Fibroblast of lung (primary cell): ENCODE measurements around the gene PLEKHG4B. TPM values are rescaled to one million over a fixed set of nuclear protein-coding genes. Genes with fewer than 3 reads are reported as not detected.

ENCODE experiments used
- DNase-seq, 2 donors: peaks; one replicate each; pipeline versions ENCODE4 v3.0.0 to v3.0.0-alpha.2; 2010; ENCODE audit warnings: low read depth in 2 of 2
- H2AFZ ChIP-seq: 2 replicates; pipeline ENCODE4 v1.5.1; 2012; ENCODE audit warnings: low read length, control low read depth, inconsistent platforms
- H3K27ac ChIP-seq: 2 replicates; pipeline ENCODE4 v1.5.1; 2011; ENCODE audit warnings: low read length, control low read depth; ENCODE audit not compliant: insufficient read depth
- H3K27me3 ChIP-seq: 2 replicates; pipeline ENCODE4 v1.5.1; 2011; ENCODE audit warnings: mild to moderate bottlenecking, low read length; ENCODE audit not compliant: control insufficient read depth, insufficient read depth
- H3K36me3 ChIP-seq: 2 replicates; pipeline ENCODE4 v1.5.1; 2011; ENCODE audit warnings: low read length; ENCODE audit not compliant: control insufficient read depth, insufficient read depth
- H3K4me1 ChIP-seq: 2 replicates; pipeline ENCODE4 v1.5.1; 2011; ENCODE audit warnings: low read length; ENCODE audit not compliant: control insufficient read depth, insufficient read depth; ENCODE audit errors: extremely low read depth
- H3K4me2 ChIP-seq: 2 replicates; pipeline ENCODE4 v1.5.1; 2011; ENCODE audit warnings: low read length, control low read depth; ENCODE audit not compliant: insufficient read depth; ENCODE audit errors: extremely low read depth
- H3K4me3 ChIP-seq, 4 experiments: fragments of 200-600 bp in 1 of 4; sonication (generic) in 1 of 4; replicated peaks in 1 of 4; 2 replicates each; pipeline ENCODE4 v1.5.1; 2011 to 2016; ENCODE audit warnings: low read length in 4 of 4, low read depth in 3 of 4, mild to moderate bottlenecking in 3 of 4, control low read depth in 2 of 4, inconsistent platforms in 1 of 4, mixed read lengths in 1 of 4; ENCODE audit not compliant: insufficient read depth in 1 of 4; ENCODE audit errors: control extremely low read depth in 1 of 4
- H3K79me2 ChIP-seq: 2 replicates; pipeline ENCODE4 v1.5.1; 2012; ENCODE audit warnings: mild to moderate bottlenecking, low read length, inconsistent platforms; ENCODE audit not compliant: control insufficient read depth, insufficient read depth
- H3K9ac ChIP-seq: 2 replicates; pipeline ENCODE4 v1.5.1; 2011; ENCODE audit warnings: mild to moderate bottlenecking, low read length, control low read depth; ENCODE audit not compliant: insufficient read depth
- H3K9me3 ChIP-seq: 2 replicates; pipeline ENCODE4 v1.5.1; 2012; ENCODE audit warnings: low read depth, low read length; ENCODE audit not compliant: control insufficient read depth, insufficient read depth
- H4K20me1 ChIP-seq: 2 replicates; pipeline ENCODE4 v1.5.1; 2011; ENCODE audit warnings: low read length; ENCODE audit not compliant: control insufficient read depth, insufficient read depth; ENCODE audit errors: extremely low read depth
- CTCF ChIP-seq, 2 donors: IDR thresholded peaks in 1 of 2; conservative IDR thresholded peaks in 1 of 2; 1 replicate in 1 of 2; 2 replicates in 1 of 2; pipeline ENCODE4 v1.5.1; 2011 to 2012; ENCODE audit warnings: low read length in 2 of 2, control low read depth in 1 of 2, inconsistent platforms in 1 of 2, low read depth in 1 of 2, mild to moderate bottlenecking in 1 of 2
- EZH2 ChIP-seq: IDR thresholded peaks from 2 replicates; pipeline ENCODE4 v1.5.1; 2012; ENCODE audit warnings: low read length, control low read depth, mild to moderate bottlenecking; ENCODE audit errors: missing control alignments
- polyA plus RNA-seq, 2 donors: library from polyadenylated mRNA; depleted of rRNA in 1 of 2; stranded (reverse) in 1 of 2; unstranded in 1 of 2; fragments of >200 nt; gene quantifications; 2 replicates each; pipeline ENCODE4 v1.2.1, GENCODE V29; 2011 to 2012; ENCODE audit warnings: missing spikeins in 1 of 2
- total RNA-seq: library from RNA; depleted of rRNA; stranded (reverse); fragments of >200 nt; gene quantifications from 2 replicates; pipeline ENCODE4 v1.2.1, GENCODE V29; 2014

PLEKHG4B gene
- total and polyA plus RNA-seq, 2 donors (not counting 1 experiment from before 2014, with no cell fraction given), result under 0.01 to 0.08 TPM

GRCh38 chr5:166441-167372 is 74.7 kb downstream of the PLEKHG4B start:
- no peak overlapping the region for H3K4me2 ChIP-seq
- H3K4me3 ChIP-seq, result no peak overlapping the region
- no peak overlapping the region for H3K27ac ChIP-seq
- H2AFZ ChIP-seq, result no peak overlapping the region
- TF ChIP-seq CTCF (conservative IDR thresholded peaks at IDR 0.05 in 1 of 2, IDR thresholded peaks at IDR 0.05 in 1 of 2; ENCODE audit: low read depth in 1 of 2, low read length in 2 of 2) (no peak), EZH2 (no peak)
- DNase-seq, result no peak
- no peaks in the 10 kb centered on the region for H3K9me3 ChIP-seq
- H3K4me1 ChIP-seq, result peaks cover 18% of the 10 kb centered on the region
- no peaks in the 10 kb centered on the region for H4K20me1 ChIP-seq
- H3K27me3 ChIP-seq, result no peaks in the 10 kb centered on the region
- H3K79me2 ChIP-seq, result no peaks in the 10 kb centered on the region
- H3K36me3 ChIP-seq, result no peaks in the 10 kb centered on the region
- H3K9ac ChIP-seq, result no peak overlapping the region

- H4K20me1 ChIP-seq, result no peaks in the 10 kb centered on the region
- no peaks in the 10 kb centered on the region for H3K79me2 ChIP-seq
- H3K9me3 ChIP-seq, result no peaks in the 10 kb centered on the region
- TF ChIP-seq CTCF (conservative IDR thresholded peaks at IDR 0.05 in 1 of 2, IDR thresholded peaks at IDR 0.05 in 1 of 2; ENCODE audit: low read depth in 1 of 2, low read length in 2 of 2) (no peak), EZH2 (no peak)
- no peak overlapping the region for H3K4me3 ChIP-seq
- H3K9ac ChIP-seq, result peak overlapping the region; percentile 42
- no peak overlapping the region for H2AFZ ChIP-seq
- H3K27me3 ChIP-seq, result no peaks in the 10 kb centered on the region
- no peaks in the 10 kb centered on the region for H3K36me3 ChIP-seq
- DNase-seq, result no peak
- peak overlapping the region; percentile 96 for H3K27ac ChIP-seq
- H3K4me2 ChIP-seq, result no peak overlapping the region
- H3K4me1 ChIP-seq, result peaks cover 18% of the 10 kb centered on the region
Measured at GRCh38 chr5:167511-167910, 75.5 kb downstream of the PLEKHG4B start.

GRCh38 chr5:167982-168660 is 76.2 kb downstream of the PLEKHG4B start:
- Histone ChIP-seq H3K4me3 (no peak overlapping the region), H3K79me2 (no peaks in the 10 kb centered on the region), H3K27ac (peak overlapping the region; percentile 96), H3K4me1 (peaks cover 18% of the 10 kb centered on the region), H2AFZ (no peak overlapping the region), H3K36me3 (no peaks in the 10 kb centered on the region), H3K9ac (peak overlapping the region; percentile 65), H4K20me1 (no peaks in the 10 kb centered on the region), H3K9me3 (no peaks in the 10 kb centered on the region), H3K4me2 (peak overlapping the region; percentile 25), H3K27me3 (no peaks in the 10 kb centered on the region)
- DNase-seq, result peak; percentile 97 to 98
- no peak for TF ChIP-seq EZH2
